Colonic mucosa (tissue), 4 donors: Measurements from ENCODE around the gene PLPPR4. TPM values are rescaled to one million over a fixed set of nuclear protein-coding genes. Genes with fewer than 3 reads are reported as not detected.

Experiments
- DNase-seq: peaks from one replicate; pipeline ENCODE4 v3.0.0-alpha.2; 2020
- H3K27ac ChIP-seq: fragments of 200-600 bp; one replicate; pipeline ENCODE4 v1.8.0; 2021
- H3K27me3 ChIP-seq: fragments of 200-600 bp; one replicate; pipeline ENCODE4 v1.8.0; 2021
- H3K36me3 ChIP-seq: fragments of 200-600 bp; one replicate; pipeline ENCODE4 v1.8.0; 2021
- H3K4me1 ChIP-seq: fragments of 200-600 bp; one replicate; pipeline ENCODE4 v1.8.0; 2021; ENCODE audit warnings: mild to moderate bottlenecking
- H3K4me3 ChIP-seq: fragments of 200-600 bp; one replicate; pipeline ENCODE4 v1.8.0; 2021
- H3K9ac ChIP-seq, 2 donors: one replicate each; pipeline ENCODE4 v1.7.0; 2013; ENCODE audit warnings: control low read depth in 2 of 2, low read depth in 2 of 2, low read length in 2 of 2
- H3K9me3 ChIP-seq: fragments of 200-600 bp; one replicate; pipeline ENCODE4 v1.8.0; 2021
- intact Hi-C: fragments of 100-400 bp; cut with DNase I; formaldehyde crosslinking; loops from one replicate; pipeline ENCODE4 v1.14.1; 2022
- total RNA-seq, 2 donors: library from RNA; stranded (reverse); fragmentation: NEBNext Ultra II Directional in 1 of 2; extraction: Animal tissue kit (Norgen Biotek cat#: 25700) in 1 of 2; gene quantifications; one replicate each; pipeline ENCODE4 v1.2.1, GENCODE V29; 2021
- TF ChIP-seq, protein P1 (sequence below): fragments of 200-600 bp; IDR thresholded peaks from one replicate; pipeline ENCODE4 v1.8.0; 2022; ENCODE audit warnings: antibody characterized with exemption, mild to moderate bottlenecking
- donor health status: healthy.
- donor health status: DM: no; HTN: no; CAD: no.
- donor health status: DM: no; HTN: no; CAD: no.

Gene PLPPR4
- total RNA-seq, 2 donors from 2014 or later = 0.12 to 0.48 TPM

DNA sequence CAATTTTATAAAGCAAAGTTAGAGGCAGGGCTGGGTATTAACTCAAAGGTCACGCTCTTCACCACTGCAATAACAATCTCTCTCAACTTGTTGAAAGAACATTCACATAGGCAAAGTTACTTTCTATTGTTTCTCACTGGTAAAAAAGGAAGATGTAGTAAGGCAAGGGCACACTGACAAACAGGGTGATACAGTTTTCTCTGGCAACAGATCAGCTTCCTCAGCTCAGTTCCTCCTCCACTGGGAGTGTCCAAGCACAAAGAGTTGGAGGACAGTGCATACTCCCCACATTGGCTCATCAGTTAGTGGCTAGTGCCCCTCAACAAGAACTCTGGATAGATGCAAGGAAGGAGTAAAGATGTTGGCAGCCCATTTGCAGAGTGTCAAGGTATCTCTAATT is 3.7 kb downstream of the PLPPR4 start:
- peaks cover 8% of the 10 kb centered on the region for H3K27me3 ChIP-seq
- no peak overlapping the region for H3K9ac ChIP-seq
- TF ChIP-seq, protein P1, sequence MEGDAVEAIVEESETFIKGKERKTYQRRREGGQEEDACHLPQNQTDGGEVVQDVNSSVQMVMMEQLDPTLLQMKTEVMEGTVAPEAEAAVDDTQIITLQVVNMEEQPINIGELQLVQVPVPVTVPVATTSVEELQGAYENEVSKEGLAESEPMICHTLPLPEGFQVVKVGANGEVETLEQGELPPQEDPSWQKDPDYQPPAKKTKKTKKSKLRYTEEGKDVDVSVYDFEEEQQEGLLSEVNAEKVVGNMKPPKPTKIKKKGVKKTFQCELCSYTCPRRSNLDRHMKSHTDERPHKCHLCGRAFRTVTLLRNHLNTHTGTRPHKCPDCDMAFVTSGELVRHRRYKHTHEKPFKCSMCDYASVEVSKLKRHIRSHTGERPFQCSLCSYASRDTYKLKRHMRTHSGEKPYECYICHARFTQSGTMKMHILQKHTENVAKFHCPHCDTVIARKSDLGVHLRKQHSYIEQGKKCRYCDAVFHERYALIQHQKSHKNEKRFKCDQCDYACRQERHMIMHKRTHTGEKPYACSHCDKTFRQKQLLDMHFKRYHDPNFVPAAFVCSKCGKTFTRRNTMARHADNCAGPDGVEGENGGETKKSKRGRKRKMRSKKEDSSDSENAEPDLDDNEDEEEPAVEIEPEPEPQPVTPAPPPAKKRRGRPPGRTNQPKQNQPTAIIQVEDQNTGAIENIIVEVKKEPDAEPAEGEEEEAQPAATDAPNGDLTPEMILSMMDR = no peak
- no peaks in the 10 kb centered on the region for H3K9me3 ChIP-seq
- DNase-seq = no peak
- H3K27ac ChIP-seq = no peak overlapping the region
- intact Hi-C loops = no loop called here
- no peak overlapping the region for H3K4me3 ChIP-seq
- no peaks in the 10 kb centered on the region for H3K4me1 ChIP-seq
- no peaks in the 10 kb centered on the region for H3K36me3 ChIP-seq

DNA sequence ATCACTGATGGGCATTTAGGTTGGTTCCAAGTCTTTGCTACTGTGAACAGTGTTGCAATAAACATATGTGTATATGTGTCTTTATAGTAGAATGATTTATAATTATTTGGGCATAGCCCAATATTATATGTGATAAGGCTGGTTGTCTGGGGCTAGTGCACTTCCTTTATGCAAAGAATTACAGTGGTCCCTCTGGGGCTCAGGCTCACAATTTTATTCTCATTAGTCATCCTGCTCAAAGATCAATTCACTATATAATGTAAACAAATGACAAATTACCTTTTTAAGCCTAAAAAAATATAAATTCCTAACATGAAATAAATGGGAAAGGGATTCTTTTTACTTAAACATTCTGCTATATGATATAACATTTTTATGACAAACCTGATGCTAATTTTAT is 5.0 kb downstream of the PLPPR4 start:
- no peaks in the 10 kb centered on the region for H3K4me1 ChIP-seq
- DNase-seq = no peak
- no peaks in the 10 kb centered on the region for H3K9me3 ChIP-seq
- no peak overlapping the region for H3K9ac ChIP-seq
- TF ChIP-seq, protein P1 = no peak
- peaks cover 6% of the 10 kb centered on the region for H3K27me3 ChIP-seq
- no peaks in the 10 kb centered on the region for H3K36me3 ChIP-seq
- intact Hi-C loops = no loop called here
- H3K27ac ChIP-seq = no peak overlapping the region
- H3K4me3 ChIP-seq = no peak overlapping the region

DNA sequence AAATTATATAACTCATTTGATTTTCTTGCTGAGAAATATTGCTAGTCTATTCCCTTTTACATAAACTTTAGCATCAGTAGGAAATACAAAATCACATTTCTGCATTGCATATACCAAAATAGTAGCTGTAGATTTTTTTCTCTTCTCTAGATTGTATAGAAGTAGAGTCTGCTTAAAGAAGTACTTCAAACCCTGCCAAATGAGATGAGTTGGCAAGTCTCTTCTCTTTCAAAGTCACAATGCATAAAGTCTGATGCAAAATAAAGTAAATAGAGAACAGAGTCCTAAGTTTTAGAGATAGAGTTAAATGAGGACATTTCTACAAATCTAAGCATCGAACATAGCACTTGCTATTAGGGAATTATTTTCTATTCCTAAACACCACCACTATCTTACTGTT is 6.4 kb downstream of the PLPPR4 start:
- no peaks in the 10 kb centered on the region for H3K9me3 ChIP-seq
- H3K27ac ChIP-seq = no peak overlapping the region
- DNase-seq = no peak
- intact Hi-C loops = no loop called here
- H3K9ac ChIP-seq = no peak overlapping the region
- no peaks in the 10 kb centered on the region for H3K4me1 ChIP-seq
- H3K4me3 ChIP-seq = no peak overlapping the region
- TF ChIP-seq, protein P1 = no peak
- H3K27me3 ChIP-seq = no peaks in the 10 kb centered on the region
- no peaks in the 10 kb centered on the region for H3K36me3 ChIP-seq

DNA sequence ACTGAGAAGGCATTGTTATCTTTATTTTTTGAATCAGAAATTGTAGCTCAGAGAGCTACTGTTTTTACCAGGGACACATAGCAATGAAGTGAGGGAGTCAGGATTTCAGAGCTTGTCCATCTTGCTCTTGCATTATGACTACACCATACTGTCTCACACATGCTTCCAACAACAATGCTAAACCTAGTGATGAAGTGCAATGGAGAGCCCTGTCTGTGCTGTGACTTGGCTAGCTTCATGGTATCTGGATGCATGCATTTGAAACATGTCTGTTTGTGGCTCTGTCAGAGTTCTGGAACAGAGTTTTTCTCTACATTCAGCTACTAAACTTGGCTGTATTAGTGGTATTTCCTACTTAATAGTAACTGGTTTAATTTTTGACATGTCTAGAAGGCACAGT is 7.0 kb downstream of the PLPPR4 start:
- Histone ChIP-seq H3K9ac (no peak overlapping the region), H3K27me3 (no peaks in the 10 kb centered on the region), H3K9me3 (no peaks in the 10 kb centered on the region), H3K36me3 (no peaks in the 10 kb centered on the region), H3K4me1 (no peaks in the 10 kb centered on the region), H3K27ac (no peak overlapping the region), H3K4me3 (no peak overlapping the region)
- TF ChIP-seq, protein P1 = no peak
- DNase-seq = no peak
- intact Hi-C loops = no loop called here

DNA sequence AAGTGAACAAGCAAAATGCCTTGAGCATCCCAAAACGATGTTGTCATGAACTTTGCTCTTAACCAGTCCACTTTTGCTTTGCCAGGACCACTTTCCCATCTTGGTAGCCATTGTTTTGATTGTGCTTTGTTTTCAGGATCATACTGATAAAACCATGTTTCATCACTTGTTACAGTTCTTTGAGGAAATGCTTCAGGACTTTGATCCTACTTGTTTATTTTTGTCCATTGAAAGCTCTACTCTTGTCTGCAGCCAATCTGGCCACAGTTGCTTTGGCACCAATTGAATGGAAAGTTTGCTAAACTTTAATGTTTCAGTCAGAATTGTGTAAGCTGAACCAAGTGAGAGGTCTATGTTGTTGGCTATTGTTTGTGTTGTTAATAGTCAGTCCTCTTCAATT is 12.8 kb downstream of the PLPPR4 start:
- DNase-seq = no peak
- intact Hi-C loops = no loop called here
- H3K27ac ChIP-seq = no peak overlapping the region
- no peak overlapping the region for H3K9ac ChIP-seq
- H3K27me3 ChIP-seq = no peaks in the 10 kb centered on the region
- H3K36me3 ChIP-seq = no peaks in the 10 kb centered on the region
- no peaks in the 10 kb centered on the region for H3K4me1 ChIP-seq
- no peaks in the 10 kb centered on the region for H3K9me3 ChIP-seq
- TF ChIP-seq, protein P1 = no peak
- H3K4me3 ChIP-seq = no peak overlapping the region

DNA sequence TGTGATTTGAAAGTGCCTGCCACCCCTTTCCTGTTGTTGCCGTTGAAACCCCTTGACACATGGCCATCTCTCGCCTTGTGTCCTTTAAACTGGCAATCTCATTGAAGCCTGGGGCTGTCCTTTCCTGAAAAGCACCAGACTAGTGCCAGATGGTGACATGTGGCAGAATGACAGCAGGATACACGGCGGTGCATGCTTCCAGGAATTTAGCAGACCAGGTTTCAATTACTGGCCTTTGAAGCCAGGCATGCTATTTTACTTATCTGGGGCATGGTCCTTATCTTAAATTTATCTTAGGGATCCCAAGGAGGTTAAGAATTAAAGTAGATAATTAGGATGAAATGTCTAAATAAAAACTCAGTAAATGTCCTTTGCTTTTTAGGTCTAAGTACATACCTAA is 15.2 kb downstream of the PLPPR4 start:
- no peak overlapping the region for H3K27ac ChIP-seq
- no peak overlapping the region for H3K4me3 ChIP-seq
- intact Hi-C loops = no loop called here
- H3K9me3 ChIP-seq = no peaks in the 10 kb centered on the region
- no peaks in the 10 kb centered on the region for H3K36me3 ChIP-seq
- no peaks in the 10 kb centered on the region for H3K27me3 ChIP-seq
- H3K4me1 ChIP-seq = no peaks in the 10 kb centered on the region
- no peak for DNase-seq
- H3K9ac ChIP-seq = no peak overlapping the region
- TF ChIP-seq, protein P1 = no peak
